Measurements from ENCODE around the gene MFAP5. TPM values are rescaled to one million over a fixed set of nuclear protein-coding genes. Genes with fewer than 3 reads are reported as not detected.
"Not testable (repeated sequence)": the region's sequence is repeated elsewhere in the genome, so short reads cannot be mapped to it uniquely, and the experiment has no call there.

The MFAP5 gene
- total and polyA plus RNA-seq, 8 donors: 0.35 to 12.0 (median 1.1) TPM

DNA sequence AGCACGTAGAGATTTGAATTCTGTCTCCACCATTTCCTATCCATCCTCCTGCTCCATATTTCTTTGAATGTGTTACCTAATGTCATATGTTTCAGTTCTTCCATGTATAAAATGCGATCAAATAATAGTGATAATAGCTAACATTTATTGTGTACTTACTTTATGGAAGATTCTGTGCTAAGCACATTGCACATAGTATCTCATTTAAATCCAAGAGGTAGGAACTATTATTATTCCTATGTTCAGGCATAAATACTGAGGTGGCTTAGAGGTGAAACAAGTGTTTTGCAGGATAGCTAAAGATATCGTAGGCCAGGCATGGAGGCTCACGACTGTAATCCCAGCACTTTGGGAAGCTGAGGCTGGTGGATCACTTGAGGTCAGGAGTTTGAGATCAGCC, 32.5 kb downstream of the MFAP5 start:
- intact Hi-C loops (cut with DNase I): no loop called here
- no peak overlapping the region for H3K27ac ChIP-seq
- H3K4me3 ChIP-seq: no peak overlapping the region
- no peak for DNase-seq
- no peak for ATAC-seq
- TF ChIP-seq, protein P1, sequence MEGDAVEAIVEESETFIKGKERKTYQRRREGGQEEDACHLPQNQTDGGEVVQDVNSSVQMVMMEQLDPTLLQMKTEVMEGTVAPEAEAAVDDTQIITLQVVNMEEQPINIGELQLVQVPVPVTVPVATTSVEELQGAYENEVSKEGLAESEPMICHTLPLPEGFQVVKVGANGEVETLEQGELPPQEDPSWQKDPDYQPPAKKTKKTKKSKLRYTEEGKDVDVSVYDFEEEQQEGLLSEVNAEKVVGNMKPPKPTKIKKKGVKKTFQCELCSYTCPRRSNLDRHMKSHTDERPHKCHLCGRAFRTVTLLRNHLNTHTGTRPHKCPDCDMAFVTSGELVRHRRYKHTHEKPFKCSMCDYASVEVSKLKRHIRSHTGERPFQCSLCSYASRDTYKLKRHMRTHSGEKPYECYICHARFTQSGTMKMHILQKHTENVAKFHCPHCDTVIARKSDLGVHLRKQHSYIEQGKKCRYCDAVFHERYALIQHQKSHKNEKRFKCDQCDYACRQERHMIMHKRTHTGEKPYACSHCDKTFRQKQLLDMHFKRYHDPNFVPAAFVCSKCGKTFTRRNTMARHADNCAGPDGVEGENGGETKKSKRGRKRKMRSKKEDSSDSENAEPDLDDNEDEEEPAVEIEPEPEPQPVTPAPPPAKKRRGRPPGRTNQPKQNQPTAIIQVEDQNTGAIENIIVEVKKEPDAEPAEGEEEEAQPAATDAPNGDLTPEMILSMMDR (IDR thresholded peaks at IDR 0.05): no peak
- H3K36me3 ChIP-seq: no peaks in the 10 kb centered on the region
- H3K27me3 ChIP-seq: no peaks in the 10 kb centered on the region
- H3K9me3 ChIP-seq: no peaks in the 10 kb centered on the region
- no peaks in the 10 kb centered on the region for H3K4me1 ChIP-seq

DNA sequence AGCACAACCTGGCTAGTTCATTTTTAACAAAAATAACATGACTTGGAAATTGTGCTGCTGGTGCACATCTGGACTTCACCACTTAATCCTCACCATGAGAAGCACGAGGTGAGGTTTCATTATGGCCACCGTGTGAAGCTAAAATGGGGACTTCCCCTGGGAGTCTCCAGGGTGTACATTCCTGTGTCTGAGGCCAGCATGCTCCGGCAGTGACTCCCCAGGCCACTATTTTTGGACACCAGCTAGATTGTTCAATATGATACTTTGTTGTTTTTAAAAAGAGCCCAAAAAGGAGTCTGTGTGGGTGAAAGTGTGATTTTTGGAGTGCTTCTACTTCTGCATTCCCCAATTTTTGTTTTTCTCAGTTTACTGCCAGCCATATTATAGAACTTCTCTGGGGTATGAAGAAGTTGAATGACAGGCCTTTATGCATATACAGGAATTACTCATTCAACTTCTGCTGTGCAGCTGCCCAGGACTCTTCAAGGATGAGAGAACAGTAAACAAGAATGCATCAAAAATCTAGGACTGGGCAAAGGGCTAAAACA, 33.1 kb downstream of the MFAP5 start:
- H3K27ac ChIP-seq: no peak overlapping the region
- H3K4me3 ChIP-seq: no peak overlapping the region
- H3K9me3 ChIP-seq: no peaks in the 10 kb centered on the region
- ATAC-seq: no peak
- TF ChIP-seq, protein P1 (IDR thresholded peaks at IDR 0.05): no peak
- DNase-seq: no peak
- no peaks in the 10 kb centered on the region for H3K4me1 ChIP-seq
- intact Hi-C loops (cut with DNase I): no loop called here
- H3K27me3 ChIP-seq: no peaks in the 10 kb centered on the region
- no peaks in the 10 kb centered on the region for H3K36me3 ChIP-seq

DNA sequence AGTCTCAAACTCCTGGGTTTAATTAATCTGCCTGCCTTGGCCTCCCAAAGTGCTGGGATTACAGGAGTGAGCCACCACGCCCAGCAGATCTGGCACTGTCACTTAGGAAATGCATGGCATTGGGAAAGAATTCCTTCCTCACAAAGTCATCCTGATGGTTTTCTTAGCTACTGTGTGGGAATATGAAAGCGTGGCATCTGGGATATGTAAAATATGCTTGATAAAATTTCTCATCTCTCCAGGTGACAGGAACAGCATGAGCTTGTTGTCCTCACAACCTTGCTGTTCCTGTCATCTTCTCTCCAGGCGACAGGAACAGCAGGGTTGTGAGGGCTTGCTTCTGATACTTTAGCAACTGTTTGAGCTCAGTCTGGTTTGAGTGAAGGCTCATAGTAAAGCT, 33.9 kb downstream of the MFAP5 start:
- DNase-seq (no peak), ATAC-seq (no peak)
- intact Hi-C loops (cut with DNase I): no loop called here
- H3K27ac ChIP-seq: no peak overlapping the region
- H3K36me3 ChIP-seq: no peaks in the 10 kb centered on the region
- H3K27me3 ChIP-seq: no peaks in the 10 kb centered on the region
- H3K4me3 ChIP-seq: no peak overlapping the region
- no peaks in the 10 kb centered on the region for H3K4me1 ChIP-seq
- TF ChIP-seq, protein P1 (IDR thresholded peaks at IDR 0.05): no peak
- H3K9me3 ChIP-seq: no peaks in the 10 kb centered on the region

DNA sequence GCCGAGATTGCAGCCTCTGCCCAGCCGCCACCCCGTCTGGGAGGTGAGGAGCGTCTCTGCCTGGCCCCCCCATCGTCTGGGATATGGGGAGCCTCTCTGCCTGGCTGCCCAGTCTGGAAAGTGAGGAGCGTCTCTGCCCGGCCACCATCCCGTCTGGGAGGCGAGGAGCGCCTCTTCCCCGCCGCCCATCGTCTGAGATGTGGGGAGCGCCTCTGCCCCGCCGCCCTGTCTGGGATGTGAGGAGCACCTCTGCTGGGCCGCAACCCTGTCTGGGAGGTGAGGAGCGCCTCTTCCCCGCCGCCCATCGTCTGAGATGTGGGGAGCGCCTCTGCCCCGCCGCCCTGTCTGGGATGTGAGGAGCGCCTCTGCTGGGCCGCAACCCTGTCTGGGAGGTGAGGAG, 37.9 kb downstream of the MFAP5 start:
- H3K27me3 ChIP-seq; intact Hi-C loops (cut with DNase I); H3K4me3 ChIP-seq; DNase-seq; ATAC-seq; H3K4me1 ChIP-seq; H3K27ac ChIP-seq; H3K36me3 ChIP-seq; H3K9me3 ChIP-seq: not testable (repeated sequence)

DNA sequence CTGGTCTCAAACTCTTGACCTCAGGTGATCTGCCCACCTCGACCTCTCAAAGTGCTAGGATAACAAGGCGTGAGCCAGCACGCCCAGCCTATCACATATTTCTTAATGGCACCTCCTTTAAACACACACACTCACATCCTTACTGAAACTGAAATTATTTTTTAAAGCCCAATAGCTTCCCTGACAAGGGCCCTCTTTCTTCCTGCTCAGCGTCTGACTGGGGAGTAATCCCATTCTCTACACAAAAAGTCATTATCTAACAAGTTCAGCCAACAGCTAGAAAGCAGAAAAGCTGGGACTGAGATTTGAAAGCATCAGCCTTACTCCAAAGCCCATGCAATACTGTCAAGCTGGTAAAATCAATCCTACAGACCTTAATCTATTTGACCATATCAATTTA, 40.0 kb downstream of the MFAP5 start:
- H3K27ac ChIP-seq: no peak overlapping the region
- H3K4me1 ChIP-seq: peaks cover 0 to 19% of the 10 kb centered on the region in 2 donors
- ATAC-seq: no peak
- intact Hi-C loops (cut with DNase I): no loop called here
- no peaks in the 10 kb centered on the region for H3K36me3 ChIP-seq
- H3K27me3 ChIP-seq: no peaks in the 10 kb centered on the region
- no peaks in the 10 kb centered on the region for H3K9me3 ChIP-seq
- no peak overlapping the region for H3K4me3 ChIP-seq
- no peak for DNase-seq
- TF ChIP-seq, protein P1 (IDR thresholded peaks at IDR 0.05): no peak

DNA sequence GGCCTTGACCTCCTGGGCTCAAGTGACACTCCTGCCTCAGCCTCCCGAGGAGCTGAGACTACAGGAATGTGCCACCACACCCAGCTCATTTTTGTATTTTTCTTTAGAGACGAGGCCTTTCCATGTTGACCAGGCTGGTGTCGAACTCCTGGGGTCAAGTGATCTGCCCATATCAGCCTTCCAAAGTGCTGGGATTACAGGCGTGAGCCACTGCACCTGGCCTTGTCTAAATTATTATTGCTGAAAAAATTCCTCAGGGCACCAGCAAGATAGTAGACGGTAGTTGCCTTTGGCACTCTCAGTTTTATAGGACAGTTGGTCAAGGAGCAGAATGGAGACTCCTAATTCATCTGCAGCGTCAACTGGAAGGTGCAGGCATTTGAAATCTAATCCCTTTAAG, 47.4 kb downstream of the MFAP5 start:
- Histone ChIP-seq H3K36me3 (no peaks in the 10 kb centered on the region), H3K4me3 (no peak overlapping the region)

DNA sequence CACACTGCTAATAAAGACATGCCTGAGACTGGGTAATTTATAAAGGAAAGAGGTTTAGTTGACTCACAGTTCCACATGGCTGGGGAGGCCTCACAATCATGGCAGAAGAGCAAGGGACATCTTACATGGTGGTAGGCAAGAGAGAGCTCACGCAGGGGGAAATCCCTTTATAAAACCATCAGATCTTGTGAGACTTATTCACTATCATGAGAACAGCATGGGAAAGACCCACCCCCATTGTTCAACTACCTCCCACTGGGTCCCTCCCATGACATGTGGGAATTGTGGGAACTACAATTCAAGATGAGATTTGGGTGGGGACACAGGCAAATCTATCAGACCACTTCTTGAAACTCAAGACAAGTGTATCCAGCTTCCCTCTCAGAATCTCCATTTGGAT, 48.7 kb downstream of the MFAP5 start:
- H3K9me3 ChIP-seq; H3K27ac ChIP-seq; H3K36me3 ChIP-seq; ATAC-seq; H3K27me3 ChIP-seq; DNase-seq; intact Hi-C loops (cut with DNase I); H3K4me3 ChIP-seq: not testable (repeated sequence)
- H3K4me1 ChIP-seq: peaks cover 0 to 17% of the 10 kb centered on the region in 2 donors

More for the DNA sequence above, 47.4 kb downstream of the MFAP5 start:
- TF ChIP-seq, protein P1 (IDR thresholded peaks at IDR 0.05): no peak
- Histone ChIP-seq H3K9me3 (no peaks in the 10 kb centered on the region), H3K27ac (no peak overlapping the region), H3K4me1 (peaks cover 0 to 19% of the 10 kb centered on the region in 2 donors), H3K27me3 (no peaks in the 10 kb centered on the region)
- no peak for ATAC-seq
- no peak for DNase-seq
- intact Hi-C loops (cut with DNase I): no loop called here
